ENCODE data around the gene LAMB4.

The LAMB4 gene

GRCh38 chr7:108016841-108017775 is 113.1 kb downstream of the LAMB4 start:
- no peaks in the 10 kb centered on the region for H3K79me2 ChIP-seq (ENCODE audit: insufficient read depth, low read length)
- no peaks in the 10 kb centered on the region for H3K9me2 ChIP-seq (ENCODE audit: low read depth, low read length)
- H4K20me1 ChIP-seq (ENCODE audit: insufficient read depth, low read length), result no peaks in the 10 kb centered on the region
- no peak overlapping the region for H2AFZ ChIP-seq (ENCODE audit: low read length)
- no peak for TF ChIP-seq EZH2 (IDR thresholded peaks at IDR 0.05; ENCODE audit: borderline replicate concordance, low read length)
- TF ChIP-seq CTCF (IDR thresholded peaks at IDR 0.05; ENCODE audit: low read length), result peak; percentile 53; the same call in 1 of the 2 replicates
- no peaks in the 10 kb centered on the region for H3K4me1 ChIP-seq (ENCODE audit: insufficient read depth, low read length, severe bottlenecking)
- H3K4me3 ChIP-seq (ENCODE audit: low read depth, low read length, poor library complexity, severe bottlenecking), result no peak overlapping the region
- H3K9ac ChIP-seq (ENCODE audit: low read length), result no peak overlapping the region
- no peaks in the 10 kb centered on the region for H3F3A ChIP-seq (ENCODE audit: insufficient read depth, low read length)
- H3K27me3 ChIP-seq (ENCODE audit: insufficient read depth, low read length), result no peaks in the 10 kb centered on the region
- H3K9me3 ChIP-seq (ENCODE audit: low read length), result no peaks in the 10 kb centered on the region
- no peaks in the 10 kb centered on the region for H3K36me3 ChIP-seq (ENCODE audit: insufficient read depth, low read length)
- no peak overlapping the region for H3K4me2 ChIP-seq (ENCODE audit: low read length)
- H3K27ac ChIP-seq (ENCODE audit: low read depth, low read length, poor library complexity, severe bottlenecking), result no peak overlapping the region

DNA sequence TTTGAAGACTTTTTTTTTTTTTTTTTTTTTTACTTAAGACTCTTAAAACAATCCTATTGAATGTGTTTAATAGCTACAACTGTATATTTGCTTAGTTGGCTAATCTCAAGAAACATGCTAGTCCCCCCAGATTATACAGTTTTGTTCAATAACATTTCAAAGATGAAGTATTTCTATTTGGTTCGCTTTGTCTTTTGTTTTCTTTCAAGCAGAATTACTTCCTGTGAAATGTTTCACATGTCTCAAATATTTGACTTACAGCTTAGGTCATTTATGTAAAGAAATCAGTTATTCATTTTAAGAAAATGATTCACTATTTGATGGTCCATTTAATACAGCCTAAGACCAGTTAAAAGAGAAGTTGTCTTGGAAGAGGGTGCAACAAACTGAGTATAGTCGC is 114.4 kb downstream of the LAMB4 start:
- Histone ChIP-seq H3F3A (ENCODE audit: insufficient read depth, low read length) (no peaks in the 10 kb centered on the region), H4K20me1 (ENCODE audit: insufficient read depth, low read length) (no peaks in the 10 kb centered on the region), H2AFZ (ENCODE audit: low read length) (no peak overlapping the region), H3K4me1 (ENCODE audit: insufficient read depth, low read length, severe bottlenecking) (no peaks in the 10 kb centered on the region), H3K4me2 (ENCODE audit: low read length) (no peak overlapping the region), H3K9me3 (ENCODE audit: low read length) (no peaks in the 10 kb centered on the region), H3K36me3 (ENCODE audit: insufficient read depth, low read length) (no peaks in the 10 kb centered on the region), H3K9ac (ENCODE audit: low read length) (no peak overlapping the region), H3K9me2 (ENCODE audit: low read depth, low read length) (no peaks in the 10 kb centered on the region), H3K4me3 (ENCODE audit: low read depth, low read length, poor library complexity, severe bottlenecking) (no peak overlapping the region), H3K79me2 (ENCODE audit: insufficient read depth, low read length) (no peaks in the 10 kb centered on the region), H3K27ac (ENCODE audit: low read depth, low read length, poor library complexity, severe bottlenecking) (no peak overlapping the region), H3K27me3 (ENCODE audit: insufficient read depth, low read length) (no peaks in the 10 kb centered on the region)
- TF ChIP-seq CTCF (IDR thresholded peaks at IDR 0.05; ENCODE audit: low read length), result no peak
- no peak for TF ChIP-seq EZH2 (IDR thresholded peaks at IDR 0.05; ENCODE audit: borderline replicate concordance, low read length)

DNA sequence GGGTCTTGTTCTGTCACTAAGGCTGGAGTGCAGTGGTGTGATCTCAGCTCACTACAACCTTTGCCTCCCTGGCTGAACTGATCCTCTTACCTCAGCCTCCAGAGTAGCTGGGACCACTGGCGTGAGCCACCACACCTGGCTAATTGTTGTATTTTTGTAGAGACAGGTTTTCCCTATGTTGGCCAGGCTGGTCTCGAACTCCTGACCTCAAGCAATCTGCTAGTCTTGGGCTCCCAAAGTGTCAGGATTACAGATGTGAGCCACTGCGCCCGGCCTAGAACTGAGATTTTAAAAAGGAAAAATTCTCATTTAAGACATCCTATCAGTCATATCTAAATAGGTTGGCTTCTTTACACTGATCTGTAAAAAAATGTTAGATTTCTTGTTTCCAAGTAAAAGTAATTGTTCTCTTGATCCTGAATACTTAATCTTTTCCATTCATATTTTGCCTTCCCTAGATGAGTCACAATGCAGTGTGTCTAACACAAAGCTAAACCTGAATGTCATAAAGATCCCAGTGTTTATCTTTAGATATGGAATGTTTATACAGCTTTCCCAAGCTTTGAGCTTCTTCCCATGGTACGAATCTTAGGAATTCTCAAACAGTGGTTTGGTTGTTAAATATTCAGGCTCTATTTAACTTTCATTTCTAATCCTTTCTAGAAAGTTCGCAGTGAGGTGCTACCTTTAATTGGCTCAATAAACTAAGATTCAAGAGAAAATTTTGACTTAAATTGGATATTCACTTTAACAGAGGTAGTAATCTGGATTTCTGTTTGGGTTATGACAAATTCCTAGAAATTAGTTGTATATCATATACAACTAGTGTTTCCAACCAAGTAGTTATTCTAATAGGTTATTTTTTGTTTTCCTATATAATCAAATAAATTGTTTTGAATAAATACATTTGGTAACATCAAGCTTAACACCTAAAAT is 115.1 kb downstream of the LAMB4 start:
- Histone ChIP-seq H3K79me2 (ENCODE audit: insufficient read depth, low read length) (no peaks in the 10 kb centered on the region), H3K9me3 (ENCODE audit: low read length) (no peaks in the 10 kb centered on the region), H3K27me3 (ENCODE audit: insufficient read depth, low read length) (no peaks in the 10 kb centered on the region), H3K4me3 (ENCODE audit: low read depth, low read length, poor library complexity, severe bottlenecking) (no peak overlapping the region), H3K4me1 (ENCODE audit: insufficient read depth, low read length, severe bottlenecking) (no peaks in the 10 kb centered on the region), H3K4me2 (ENCODE audit: low read length) (no peak overlapping the region), H3F3A (ENCODE audit: insufficient read depth, low read length) (no peaks in the 10 kb centered on the region), H2AFZ (ENCODE audit: low read length) (no peak overlapping the region), H3K36me3 (ENCODE audit: insufficient read depth, low read length) (no peaks in the 10 kb centered on the region), H4K20me1 (ENCODE audit: insufficient read depth, low read length) (no peaks in the 10 kb centered on the region), H3K9me2 (ENCODE audit: low read depth, low read length) (no peaks in the 10 kb centered on the region), H3K27ac (ENCODE audit: low read depth, low read length, poor library complexity, severe bottlenecking) (no peak overlapping the region), H3K9ac (ENCODE audit: low read length) (no peak overlapping the region)
- TF ChIP-seq EZH2 (IDR thresholded peaks at IDR 0.05; ENCODE audit: borderline replicate concordance, low read length) (no peak), CTCF (IDR thresholded peaks at IDR 0.05; ENCODE audit: low read length) (no peak)

Measured in OCI-LY1 (cell line).